HepG2 (cell line): ENCODE measurements around the gene ATRIP. TPM values are rescaled to one million over a fixed set of nuclear protein-coding genes. Genes with fewer than 3 reads are reported as not detected.

Experiments used
- ATAC-seq: fragments of 200-7000 bp; cut with Tn5 transposase; 3 replicates; pipeline ENCODE4 v1.9.1; 2020; ENCODE audit warnings: mild to moderate bottlenecking, moderate library complexity
- BruUV-seq: library from RNA; stranded (reverse); fragments of 400-500 nt; replicated peaks from 2 replicates; lab custom pipeline; 2021; lab: Mats Ljungman, UMichigan
- CTCF ChIA-PET: fragments of 300-600 bp; formaldehyde crosslinking; extraction: SDS; loops from one replicate; lab custom pipeline; 2021; ENCODE audit warnings: low total read pairs, inconsistent platforms, low intra/inter-chr PET ratio; lab: Yijun Ruan, JAX
- POLR2A ChIA-PET: fragments of 350-600 bp; sonication (Branson Sonifier 250); formaldehyde crosslinking; loops from one replicate; lab custom pipeline; 2020; ENCODE audit warnings: antibody characterized with exemption, inconsistent platforms; lab: Yijun Ruan, JAX
- DNase-seq: peaks from one replicate; pipeline ENCODE4 v3.0.0-alpha.2; 2015; ENCODE audit warnings: low spot score
- FAIRE-seq: peaks from 3 replicates; lab custom pipeline; 2011; peaks lifted over from hg19 to GRCh38; lab: Jason Lieb, UNC
- H2AFZ ChIP-seq: one replicate; pipeline ENCODE4 v1.6.1; 2011; ENCODE audit warnings: low read length, inconsistent platforms
- H3K27ac ChIP-seq: fragments of 300-600 bp; 3 replicates; pipeline ENCODE4 v1.8.0; 2011; ENCODE audit warnings: mixed run types, mild to moderate bottlenecking, mixed read lengths, low read length, inconsistent platforms; ENCODE audit not compliant: insufficient read depth; ENCODE audit errors: extremely low read length
- H3K27me3 ChIP-seq, 2 experiments: fragments of 200-600 bp in 1 of 2; 2 replicates in 1 of 2; 3 replicates in 1 of 2; pipeline versions ENCODE4 v1.6.0 to v1.8.0; 2011; ENCODE audit warnings: low read length in 2 of 2, mild to moderate bottlenecking in 2 of 2, moderate library complexity in 2 of 2, inconsistent platforms in 1 of 2; ENCODE audit not compliant: insufficient read depth in 2 of 2, control insufficient read depth in 1 of 2
- H3K36me3 ChIP-seq, 2 experiments: fragments of 200-600 bp in 1 of 2; replicated peaks in 1 of 2; 2 replicates in 1 of 2; 3 replicates in 1 of 2; pipeline versions ENCODE4 v1.5.1 to v1.8.0; 2011; ENCODE audit warnings: low read length in 2 of 2, inconsistent platforms in 1 of 2; ENCODE audit not compliant: insufficient read depth in 2 of 2, control insufficient read depth in 1 of 2
- H3K4me1 ChIP-seq: 2 replicates; pipeline ENCODE4 v1.5.1; 2012; ENCODE audit warnings: low read length, inconsistent platforms; ENCODE audit not compliant: insufficient read depth
- H3K4me2 ChIP-seq: 2 replicates; pipeline ENCODE4 v1.6.0; 2011; ENCODE audit warnings: low read depth, low read length, inconsistent platforms
- H3K4me3 ChIP-seq, 3 experiments: fragments of 200-600 bp in 1 of 3; sonication (generic), shearing (Covaris generic) in 1 of 3; replicated peaks in 1 of 3; 2 replicates each; pipeline ENCODE4 v1.5.1; 2011 to 2016; ENCODE audit warnings: low read length in 3 of 3, inconsistent platforms in 2 of 3, low read depth in 2 of 3, mild to moderate bottlenecking in 2 of 3, control low read depth in 1 of 3, mixed read lengths in 1 of 3; ENCODE audit not compliant: insufficient read depth in 1 of 3
- H3K79me2 ChIP-seq: one replicate; pipeline ENCODE4 v1.6.1; 2011; ENCODE audit warnings: low read length, inconsistent platforms; ENCODE audit not compliant: insufficient read depth
- H3K9ac ChIP-seq: 2 replicates; pipeline ENCODE4 v1.6.0; 2011; ENCODE audit warnings: mild to moderate bottlenecking, low read depth, low read length, inconsistent platforms; ENCODE audit not compliant: insufficient read depth
- H3K9me3 ChIP-seq: 2 replicates; pipeline ENCODE4 v1.5.1; 2012; ENCODE audit warnings: mild to moderate bottlenecking, low read length
- H4K20me1 ChIP-seq: 2 replicates; pipeline ENCODE4 v1.6.0; 2011; ENCODE audit warnings: inconsistent platforms, mild to moderate bottlenecking, low read length, moderate library complexity; ENCODE audit not compliant: insufficient read depth
- AKAP8 ChIP-seq: sonication (generic); formaldehyde crosslinking; IDR thresholded peaks from 2 replicates; pipeline ENCODE4 v1.5.1; 2020; ENCODE audit warnings: mild to moderate bottlenecking, missing genetic modification reagents
- KLF12 ChIP-seq: sonication (generic); formaldehyde crosslinking; IDR thresholded peaks from 2 replicates; pipeline ENCODE4 v1.4.0; 2020; ENCODE audit warnings: missing genetic modification reagents, borderline replicate concordance
- MAX ChIP-seq: IDR thresholded peaks from 2 replicates; pipeline ENCODE4 v1.6.1; 2012; ENCODE audit warnings: inconsistent platforms
- SP1 ChIP-seq, 2 experiments: fragments of 450-650 bp in 1 of 2; sonication (generic) in 1 of 2; formaldehyde crosslinking in 1 of 2; IDR thresholded peaks; 2 replicates each; pipeline versions ENCODE4 v1.4.0 to v1.6.1; 2016 to 2020; ENCODE audit warnings: missing genetic modification reagents in 1 of 2
- TBL1XR1 ChIP-seq: fragments of 150-350 bp; IDR thresholded peaks from 2 replicates; pipeline ENCODE4 v1.6.1; 2014; ENCODE audit warnings: borderline replicate concordance, low read length; ENCODE audit not compliant: partially characterized antibody
- TEAD2 ChIP-seq: sonication (generic); formaldehyde crosslinking; IDR thresholded peaks from 2 replicates; pipeline ENCODE4 v1.9.0; 2021; ENCODE audit warnings: missing genetic modification reagents
- TEAD3 ChIP-seq: optimal IDR thresholded peaks from 2 replicates; pipeline ENCODE3; 2016; ENCODE audit warnings: borderline replicate concordance
- TOPORS ChIP-seq: sonication (generic); formaldehyde crosslinking; IDR thresholded peaks from 2 replicates; pipeline ENCODE4 v1.8.0; 2023; ENCODE audit warnings: mild to moderate bottlenecking, missing genetic modification reagents
- TP53 ChIP-seq: sonication (generic); formaldehyde crosslinking; conservative IDR thresholded peaks from 2 replicates; pipeline ENCODE4 v1.4.0; 2020; ENCODE audit warnings: missing genetic modification reagents
- TSC22D2 ChIP-seq: sonication (generic); formaldehyde crosslinking; IDR thresholded peaks from 2 replicates; pipeline ENCODE4 v1.5.1; 2020; ENCODE audit warnings: missing genetic modification reagents, mild to moderate bottlenecking, borderline replicate concordance
- ZBTB7B ChIP-seq: sonication (generic); formaldehyde crosslinking; IDR thresholded peaks from 2 replicates; pipeline ENCODE4 v1.4.0; 2020; ENCODE audit warnings: missing genetic modification reagents
- ZFP37 ChIP-seq: sonication (generic); formaldehyde crosslinking; IDR thresholded peaks from 2 replicates; pipeline ENCODE4 v1.4.0; 2020; ENCODE audit warnings: missing genetic modification reagents, borderline replicate concordance
- ZFP82 ChIP-seq: sonication (generic); formaldehyde crosslinking; IDR thresholded peaks from 2 replicates; pipeline ENCODE4 v1.5.1; 2020; ENCODE audit warnings: mild to moderate bottlenecking, missing genetic modification reagents, borderline replicate concordance
- ZNF33A ChIP-seq: sonication (generic); formaldehyde crosslinking; IDR thresholded peaks from 2 replicates; pipeline ENCODE4 v1.5.1; 2020; ENCODE audit warnings: missing genetic modification reagents, mild to moderate bottlenecking, moderate library complexity, borderline replicate concordance
- ZSCAN30 ChIP-seq: sonication (generic); formaldehyde crosslinking; IDR thresholded peaks from 2 replicates; pipeline ENCODE4 v1.5.0; 2020; ENCODE audit warnings: mild to moderate bottlenecking, missing genetic modification reagents
- WGBS: methylation state at CpG from one replicate; pipeline ENCODE4 v1.1.6; 2017; ENCODE audit warnings: low lambda C conversion rate; 5-methylcytosine and 5-hydroxymethylcytosine counted together
- in situ Hi-C: cut with HindIII; loops from 2 replicates; pipeline ENCODE4 v1.10.0; 2017; ENCODE audit warnings: low pct_unique_long_range_greater_than_20kb; ENCODE audit not compliant: extremely low pct_ligation_motif_present
- intact Hi-C: fragments of 100-400 bp; cut with micrococcal nuclease; formaldehyde crosslinking; loops from one replicate; pipeline ENCODE4 v1.10.0; 2022; ENCODE audit not compliant: unreplicated experiment
- polyA plus RNA-seq, 8 experiments: library from polyadenylated mRNA; depleted of rRNA in 3 of 8; stranded (reverse) in 7 of 8; unstranded in 1 of 8; fragments of >200 nt; fragmentation: Illumina TruSeq in 4 of 8; extraction: Trizol in 4 of 8; gene quantifications; 2 replicates each; pipeline versions ENCODE4 v1.2.1 to v1.2.3, GENCODE V29; 2011 to 2016; ENCODE audit warnings: low read depth in 4 of 8, missing spikeins in 1 of 8, mixed read lengths in 1 of 8; ENCODE audit not compliant: insufficient read depth in 1 of 8
- total RNA-seq, 5 experiments: library from RNA; depleted of rRNA; stranded (reverse); fragments of >200 nt; fragmentation: Illumina TruSeq; extraction: Trizol; gene quantifications; 2 replicates each; pipeline ENCODE4 v1.2.3, GENCODE V29; 2016; ENCODE audit warnings: low read depth in 1 of 5
- TF ChIP-seq, protein P1 (sequence below): conservative IDR thresholded peaks from 2 replicates; pipeline ENCODE4 v1.6.1; 2018; ENCODE audit warnings: missing genetic modification reagents
- TF ChIP-seq, protein P2 (sequence below): sonication (generic); formaldehyde crosslinking; IDR thresholded peaks from 2 replicates; pipeline ENCODE4 v1.8.0; 2022; ENCODE audit warnings: mild to moderate bottlenecking, missing genetic modification reagents, moderate library complexity
- TF ChIP-seq, protein P3 (sequence below): sonication (generic); formaldehyde crosslinking; IDR thresholded peaks from 2 replicates; pipeline ENCODE4 v1.5.0; 2020; ENCODE audit warnings: mild to moderate bottlenecking, missing genetic modification reagents

ATRIP gene
- total and polyA plus RNA-seq, 2 of the 13 experiments (the other 11 are each of a cell fraction or from before 2014, with no cell fraction given): 5.1 to 12.5 TPM

DNA sequence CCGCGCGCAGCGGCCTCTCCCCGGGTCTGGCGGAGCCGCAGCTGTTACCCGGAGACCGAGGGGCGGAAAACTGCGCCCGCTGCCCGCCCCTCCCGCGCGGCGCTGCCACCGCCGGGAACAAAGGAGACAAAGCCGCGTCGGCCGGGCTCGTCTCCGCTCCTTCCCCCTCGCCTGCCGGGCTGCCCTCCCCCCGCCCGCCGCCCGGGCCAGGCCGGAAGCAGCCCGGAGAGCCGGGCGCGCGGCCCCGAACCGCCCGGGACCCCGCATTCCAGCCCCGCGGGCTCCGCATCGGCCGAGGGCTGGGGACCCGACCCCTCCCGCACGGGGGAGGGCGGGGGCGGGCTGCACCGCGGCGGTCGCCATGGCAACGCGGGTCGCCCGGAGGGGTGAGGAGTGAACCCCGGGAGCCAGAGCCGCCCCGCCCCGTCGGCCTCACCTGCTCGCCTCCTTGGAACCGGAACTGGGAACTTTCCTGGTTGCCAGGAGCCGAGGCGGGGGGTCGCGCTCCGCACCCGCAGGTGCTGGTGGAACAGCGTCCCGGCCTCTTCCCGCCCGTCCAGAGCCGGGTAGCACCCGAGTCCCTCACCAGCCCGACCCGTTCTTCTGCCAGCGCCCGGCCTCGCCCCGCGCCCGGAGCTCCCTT lies 17.1 kb upstream of the ATRIP start (continued):
- TF ChIP-seq, protein P1, sequence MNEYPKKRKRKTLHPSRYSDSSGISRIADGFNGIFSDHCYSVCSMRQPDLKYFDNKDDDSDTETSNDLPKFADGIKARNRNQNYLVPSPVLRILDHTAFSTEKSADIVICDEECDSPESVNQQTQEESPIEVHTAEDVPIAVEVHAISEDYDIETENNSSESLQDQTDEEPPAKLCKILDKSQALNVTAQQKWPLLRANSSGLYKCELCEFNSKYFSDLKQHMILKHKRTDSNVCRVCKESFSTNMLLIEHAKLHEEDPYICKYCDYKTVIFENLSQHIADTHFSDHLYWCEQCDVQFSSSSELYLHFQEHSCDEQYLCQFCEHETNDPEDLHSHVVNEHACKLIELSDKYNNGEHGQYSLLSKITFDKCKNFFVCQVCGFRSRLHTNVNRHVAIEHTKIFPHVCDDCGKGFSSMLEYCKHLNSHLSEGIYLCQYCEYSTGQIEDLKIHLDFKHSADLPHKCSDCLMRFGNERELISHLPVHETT (CRISPR knock-in tag): peak; percentile 6; the same call in 1 of the 2 replicates
- TF ChIP-seq TSC22D2 (CRISPR knock-in tag) (0 out of 2 replicates have a peak, but pooled peaks have one; percentile 45), KLF12 (CRISPR knock-in tag) (peak; percentile 36; the same call in 1 of the 2 replicates), TEAD2 (CRISPR knock-in tag) (0 out of 2 replicates have a peak, but pooled peaks have one; percentile 29), TEAD3 (CRISPR knock-in tag) (peak; percentile 39)
- TF ChIP-seq, protein P2, sequence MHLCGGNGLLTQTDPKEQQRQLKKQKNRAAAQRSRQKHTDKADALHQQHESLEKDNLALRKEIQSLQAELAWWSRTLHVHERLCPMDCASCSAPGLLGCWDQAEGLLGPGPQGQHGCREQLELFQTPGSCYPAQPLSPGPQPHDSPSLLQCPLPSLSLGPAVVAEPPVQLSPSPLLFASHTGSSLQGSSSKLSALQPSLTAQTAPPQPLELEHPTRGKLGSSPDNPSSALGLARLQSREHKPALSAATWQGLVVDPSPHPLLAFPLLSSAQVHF (CRISPR knock-in tag): no peak

DNA sequence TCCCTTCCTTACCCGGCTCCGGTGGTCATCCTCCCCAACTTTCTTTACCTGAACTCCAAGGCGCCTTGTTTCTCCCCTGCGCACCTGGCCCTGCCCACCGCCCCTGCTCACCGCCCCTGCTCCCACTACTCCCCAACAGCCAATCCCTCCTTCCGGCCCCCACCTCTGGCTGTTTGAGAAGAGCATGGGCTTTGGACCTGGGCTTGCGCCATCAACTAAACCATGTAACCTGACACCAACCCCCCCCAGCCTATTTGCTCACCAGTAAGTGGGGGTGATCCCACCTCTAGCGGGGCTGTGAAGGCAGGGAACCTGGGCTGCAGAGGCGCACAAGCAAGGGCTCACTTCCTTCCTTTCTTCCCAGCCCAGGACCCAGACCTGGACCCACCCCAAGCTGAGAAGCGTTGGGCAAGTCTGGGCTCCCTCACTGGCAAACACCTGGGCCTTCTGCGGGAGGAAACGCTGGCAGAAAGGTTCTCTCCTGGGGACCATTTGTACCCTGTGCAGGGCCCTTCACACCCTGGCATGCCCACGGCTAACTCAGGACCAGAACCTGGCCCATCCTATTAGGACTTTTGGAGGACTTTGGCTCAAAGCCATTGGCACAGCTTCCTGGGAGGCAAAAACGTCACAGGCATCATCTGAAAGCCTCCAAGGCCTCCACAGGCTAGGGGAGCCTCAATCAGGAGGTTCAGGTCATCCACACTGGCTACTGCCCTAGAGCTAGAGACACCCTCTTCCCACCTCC lies 16.4 kb upstream of the ATRIP start, which contains the start of gene PLXNB1:
TSS of gene PLXNB1 (minus strand) at position 127 of the 748 bp plus-strand sequence. CDS start 5,475 bp downstream, outside the sequence.
- ATAC-seq: peak; percentile 56
- peaks cover 84% of the 10 kb centered on the region for H3K4me1 ChIP-seq
- DNase-seq: peak; percentile 97
- no peak within 1 kb of the TSS for H2AFZ ChIP-seq
- no peaks in the 10 kb centered on the region for H3K9me3 ChIP-seq
- ChIA-PET CTCF (no interaction called here), POLR2A (interaction anchor here (0.8 to 9.0 kb wide), 9 partner anchors 11 to 206 kb away, joined by 3 to 130 read pairs (median 19); partner anchors contain the start of genes ATRIP, CCDC51, PFKFB4 and TMA7)
- H4K20me1 ChIP-seq: peaks cover 32% of the 10 kb centered on the region
- peak within 1 kb of the TSS; percentile 100 for H3K4me2 ChIP-seq
- intact Hi-C loops: loop anchor here (1.0 kb wide), 1 partner anchor 10 kb away; the partner anchor contains the start of genes CCDC51 and TMA7
- peak within 1 kb of the TSS; percentile 79 to 93 (median 86) for H3K4me3 ChIP-seq
- H3K27ac ChIP-seq: peak within 1 kb of the TSS; percentile 99
- in situ Hi-C loops: no loop called here
- peaks cover 4 to 9% of the 10 kb centered on the region in 2 experiments for H3K36me3 ChIP-seq
- TSS peak; percentile 80 for BruUV-seq
- H3K27me3 ChIP-seq: no peaks in the 10 kb centered on the region
- peak within 1 kb of the TSS; percentile 96 for H3K9ac ChIP-seq
- peaks cover 41% of the 10 kb centered on the region for H3K79me2 ChIP-seq
- 0% methylated on average over 11 of the region's 15 CpGs for WGBS
- peak; percentile 95 for FAIRE-seq
- TF ChIP-seq, protein P3, sequence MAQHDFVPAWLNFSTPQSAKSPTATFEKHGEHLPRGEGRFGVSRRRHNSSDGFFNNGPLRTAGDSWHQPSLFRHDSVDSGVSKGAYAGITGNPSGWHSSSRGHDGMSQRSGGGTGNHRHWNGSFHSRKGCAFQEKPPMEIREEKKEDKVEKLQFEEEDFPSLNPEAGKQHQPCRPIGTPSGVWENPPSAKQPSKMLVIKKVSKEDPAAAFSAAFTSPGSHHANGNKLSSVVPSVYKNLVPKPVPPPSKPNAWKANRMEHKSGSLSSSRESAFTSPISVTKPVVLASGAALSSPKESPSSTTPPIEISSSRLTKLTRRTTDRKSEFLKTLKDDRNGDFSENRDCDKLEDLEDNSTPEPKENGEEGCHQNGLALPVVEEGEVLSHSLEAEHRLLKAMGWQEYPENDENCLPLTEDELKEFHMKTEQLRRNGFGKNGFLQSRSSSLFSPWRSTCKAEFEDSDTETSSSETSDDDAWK: no peak
- TF ChIP-seq ZNF33A (CRISPR knock-in tag) (no peak), SP1 (IDR thresholded peaks at IDR 0.05) (no peak), SP1 (CRISPR knock-in tag; IDR thresholded peaks at IDR 0.05) (no peak; the same call in 1 of the 2 replicates), ZSCAN30 (CRISPR knock-in tag) (no peak), ZBTB7B (peak; percentile 99), TOPORS (peak; percentile 66; the same call in 1 of the 2 replicates), MAX (no peak), TP53 (peak; percentile 29; the same call in 1 of the 2 replicates), ZFP82 (CRISPR knock-in tag) (no peak), TBL1XR1 (peak; percentile 80), AKAP8 (peak; percentile 24; the same call in 1 of the 2 replicates), ZFP37 (CRISPR knock-in tag) (peak; percentile 77; the same call in 1 of the 2 replicates)
